GM13977 (cell line): ENCODE data around the gene FYB2.

Source experiments
- DNase-seq: peaks from one replicate; pipeline ENCODE4 v3.0.0; 2012; ENCODE audit warnings: low spot score
- CTCF ChIP-seq: IDR thresholded peaks from 2 replicates; pipeline ENCODE4 v1.5.1; 2012; ENCODE audit warnings: mild to moderate bottlenecking, control low read depth; ENCODE audit not compliant: insufficient read depth; ENCODE audit errors: extremely low read depth, missing control alignments
- in situ Hi-C: fragments of 300-500 bp; cut with MboI; formaldehyde crosslinking; loops from one replicate; pipeline ENCODE4 v1.12.0; 2022; ENCODE audit warnings: low sequenced_read_pairs, low pct_unique_long_range_greater_than_20kb, mixed read lengths, inconsistent platforms; ENCODE audit not compliant: unreplicated experiment

The FYB2 gene

GRCh38 chr1:56827711-56828110 is 8.5 kb upstream of the FYB2 start:
- in situ Hi-C loops, result loop anchor here (25.0 kb wide), 1 partner anchor 1210 kb away; no protein-coding TSS in a partner anchor
- no peak for TF ChIP-seq CTCF
- DNase-seq, result no peak

- in situ Hi-C loops, result loop anchor here (25.0 kb wide), 1 partner anchor 1212 kb away; no protein-coding TSS in a partner anchor
- TF ChIP-seq CTCF, result no peak
Observed at GRCh38 chr1:56825436-56825835, 6.2 kb upstream of the FYB2 start.

GRCh38 chr1:56824938-56825337 is 5.7 kb upstream of the FYB2 start:
- in situ Hi-C loops, result loop anchor here (25.0 kb wide), 1 partner anchor 1212 kb away; no protein-coding TSS in a partner anchor
- DNase-seq, result no peak
- no peak for TF ChIP-seq CTCF

More at GRCh38 chr1:56825436-56825835, 6.2 kb upstream of the FYB2 start:
- no peak for DNase-seq

- TF ChIP-seq CTCF, result no peak
- no peak for DNase-seq
- in situ Hi-C loops, result no loop called here
Observed at GRCh38 chr1:56824271-56824670, 5.1 kb upstream of the FYB2 start.

DNA sequence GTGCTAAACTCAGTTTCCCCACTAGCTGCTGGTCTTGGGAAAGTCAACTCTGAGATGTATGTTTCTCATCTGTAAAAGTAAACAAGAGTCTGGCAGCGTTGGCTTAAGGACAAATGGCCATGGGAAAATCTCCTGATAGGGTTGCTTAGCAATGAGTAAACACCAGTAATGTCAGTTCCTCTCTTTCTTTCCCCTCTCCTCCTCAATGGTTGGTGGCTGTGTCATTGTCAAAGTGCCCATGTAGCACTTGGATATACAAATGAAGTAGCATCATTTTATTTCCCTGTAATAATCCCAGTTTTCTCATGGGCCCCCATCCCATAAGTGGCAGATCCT is 2.2 kb upstream of the FYB2 start:
- no peak for TF ChIP-seq CTCF
- no peak for DNase-seq
- in situ Hi-C loops, result no loop called here

GRCh38 chr1:56820755-56821461 is 1.7 kb upstream of the FYB2 start:
- DNase-seq, result peak; percentile 77
- in situ Hi-C loops, result no loop called here
- TF ChIP-seq CTCF, result peak; percentile 97
